Natural killer cell treated with Interleukin-12 subunit alpha and Interleukin-12 subunit beta and Interleukin-15 and Interleukin-18, amount 100 ng/mL, for 72 hours (primary cell): ENCODE results near the gene LSM10. TPM values are rescaled to one million over a fixed set of nuclear protein-coding genes. Genes with fewer than 3 reads are reported as not detected.
A peak's percentile ranks its signal among the peaks of the same experiment; 100 is the strongest.

Source experiments
- ATAC-seq, 2 donors: fragments of 150-1000 bp; cut with Tn5 transposase in 1 of 2; sonication (Bioruptor Pico), chemical (Tn5 transposase) in 1 of 2; 2 replicates each; pipeline ENCODE4 v1.10.0; 2021
- DNase-seq: peaks from one replicate; pipeline ENCODE4 v3.0.0; 2022; ENCODE audit warnings: low spot score
- H3K27ac Mint-ChIP-seq, 2 donors: 1 replicate in 1 of 2; 2 replicates in 1 of 2; pipeline ENCODE4 v1.8.0; 2022; ENCODE audit warnings: mixed read lengths in 2 of 2, mild to moderate bottlenecking in 1 of 2, moderate library complexity in 1 of 2
- H3K27me3 Mint-ChIP-seq, 2 donors: 1 replicate in 1 of 2; 2 replicates in 1 of 2; pipeline ENCODE4 v1.8.0; 2022; ENCODE audit warnings: mixed read lengths in 2 of 2
- H3K36me3 Mint-ChIP-seq: one replicate; pipeline ENCODE4 v1.8.0; 2022; ENCODE audit warnings: mixed read lengths
- H3K4me1 Mint-ChIP-seq, 2 donors: 1 replicate in 1 of 2; 2 replicates in 1 of 2; pipeline ENCODE4 v1.8.0; 2022; ENCODE audit warnings: low read depth in 2 of 2, mixed read lengths in 2 of 2, mild to moderate bottlenecking in 1 of 2
- H3K4me3 Mint-ChIP-seq: one replicate; pipeline ENCODE4 v1.8.0; 2022; ENCODE audit warnings: mixed read lengths
- H3K9me3 Mint-ChIP-seq: 2 replicates; pipeline ENCODE4 v1.8.0; 2022; ENCODE audit warnings: mixed read lengths
- total RNA-seq, 2 donors: library from RNA; stranded (reverse); gene quantifications; one replicate each; pipeline ENCODE4 v1.2.3, GENCODE V29; 2022

The LSM10 gene
- total RNA-seq, 2 donors from 2014 or later, result 56.6 to 58.1 TPM

DNA sequence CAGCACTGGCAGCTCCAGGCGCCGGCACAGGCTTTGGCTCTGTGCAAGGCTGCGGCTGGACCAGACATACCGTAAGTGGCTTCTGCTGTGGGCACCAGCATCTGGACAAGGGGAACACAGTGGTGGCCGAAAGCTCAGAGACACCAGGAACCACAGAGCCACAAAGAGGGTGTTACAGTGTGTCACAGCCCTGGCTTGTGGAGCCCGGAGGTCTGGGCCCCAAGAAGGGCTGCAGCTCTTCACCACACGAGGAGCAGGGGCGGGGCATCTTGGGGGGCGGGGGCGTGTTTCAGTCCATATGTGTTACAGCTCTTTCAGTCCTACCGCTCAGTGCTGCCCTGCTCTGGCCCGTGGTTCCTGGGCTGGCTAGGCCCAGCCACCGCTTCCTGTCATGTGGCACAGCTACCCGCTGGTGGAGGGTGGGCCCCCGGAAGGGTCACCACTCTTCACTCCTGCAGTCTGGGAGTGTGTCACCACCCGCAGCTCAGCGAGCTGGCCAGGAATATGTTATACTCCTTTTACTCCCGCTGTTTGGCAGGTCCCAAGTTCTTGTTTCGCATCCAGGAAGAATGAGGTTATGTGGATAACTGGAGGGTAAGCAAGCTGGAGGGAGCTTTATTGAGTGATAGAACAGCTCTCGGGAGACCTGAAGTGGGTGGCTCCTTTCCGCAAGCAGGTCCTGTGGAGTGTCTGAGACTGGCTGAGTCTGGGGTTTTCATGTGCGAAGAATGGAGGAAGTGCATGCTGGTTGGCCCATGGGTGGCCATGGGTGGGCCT, 3.3 kb upstream of the LSM10 start:
- DNase-seq (peak; percentile 97), ATAC-seq (peak; percentile 92 to 94)

GRCh38 chr1:36400514-36400824, 2.8 kb upstream of the LSM10 start:
- Mint-ChIP-seq H3K9me3 (no peaks in the 10 kb centered on the region), H3K36me3 (no peaks in the 10 kb centered on the region), H3K4me3 (peak overlapping the region; percentile 92), H3K4me1 (peaks cover 36 to 42% of the 10 kb centered on the region in 2 donors), H3K27me3 (no peaks in the 10 kb centered on the region), H3K27ac (peak overlapping the region; percentile 95 to 98)
- DNase-seq, result no peak
- peak in 1 of 2 donors; percentile 7 for ATAC-seq

More for the DNA sequence above, 3.3 kb upstream of the LSM10 start:
- Mint-ChIP-seq H3K9me3 (no peaks in the 10 kb centered on the region), H3K27me3 (no peaks in the 10 kb centered on the region), H3K4me3 (peak overlapping the region; percentile 92), H3K4me1 (peaks cover 36 to 42% of the 10 kb centered on the region in 2 donors), H3K27ac (peak overlapping the region; percentile 95 to 98), H3K36me3 (no peaks in the 10 kb centered on the region)

- H3K9me3 Mint-ChIP-seq, result no peaks in the 10 kb centered on the region
- no peaks in the 10 kb centered on the region for H3K36me3 Mint-ChIP-seq
- ATAC-seq (no peak), DNase-seq (no peak)
- peak overlapping the region; percentile 90 to 98 for H3K27ac Mint-ChIP-seq
- H3K4me3 Mint-ChIP-seq, result peak overlapping the region; percentile 87
- H3K4me1 Mint-ChIP-seq, result peaks cover 40 to 41% of the 10 kb centered on the region in 2 donors
- no peaks in the 10 kb centered on the region for H3K27me3 Mint-ChIP-seq
These were observed 766 bp upstream of the LSM10 start for GRCh38 chr1:36398370-36398977.

- no peaks in the 10 kb centered on the region for H3K27me3 Mint-ChIP-seq
- DNase-seq (no peak), ATAC-seq (peak in 1 of 2 donors; percentile 37)
- peak overlapping the region; percentile 87 for H3K4me3 Mint-ChIP-seq
- H3K27ac Mint-ChIP-seq, result peak overlapping the region; percentile 90 to 98
- no peaks in the 10 kb centered on the region for H3K9me3 Mint-ChIP-seq
- peaks cover 34 to 36% of the 10 kb centered on the region in 2 donors for H3K4me1 Mint-ChIP-seq
- no peaks in the 10 kb centered on the region for H3K36me3 Mint-ChIP-seq
These were observed 678 bp downstream of the LSM10 start for GRCh38 chr1:36397083-36397377.

GRCh38 chr1:36396359-36396758, 1.3 kb downstream of the LSM10 start:
- Mint-ChIP-seq H3K4me3 (peak overlapping the region; percentile 87), H3K9me3 (no peaks in the 10 kb centered on the region), H3K27me3 (no peaks in the 10 kb centered on the region), H3K36me3 (peaks cover 2% of the 10 kb centered on the region), H3K4me1 (peaks cover 35 to 36% of the 10 kb centered on the region in 2 donors), H3K27ac (peak overlapping the region; percentile 90 to 98)
- DNase-seq, result no peak
- no peak for ATAC-seq

DNA sequence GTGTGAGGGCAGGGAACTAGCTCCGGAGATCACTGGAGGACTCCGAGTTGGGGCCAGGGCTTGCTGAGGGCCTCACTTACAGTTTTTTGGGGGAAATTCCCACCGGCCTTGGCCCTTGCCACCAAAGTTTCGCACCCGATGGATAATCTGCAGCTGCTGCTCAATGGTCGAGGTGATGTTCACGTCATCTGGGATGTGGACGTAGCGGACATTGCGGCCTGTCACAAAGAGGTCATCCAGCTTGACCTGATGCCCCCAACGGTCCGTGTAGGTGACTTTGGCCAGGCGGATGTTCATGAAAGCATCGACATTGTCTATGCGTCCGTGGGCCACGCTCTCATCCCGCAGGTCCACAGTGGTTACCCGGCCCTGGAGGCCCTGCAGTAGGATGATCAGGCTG, 4.0 kb downstream of the LSM10 start:
- Mint-ChIP-seq H3K27ac (no peak overlapping the region), H3K4me3 (no peak overlapping the region), H3K4me1 (peaks cover 24 to 28% of the 10 kb centered on the region in 2 donors), H3K36me3 (peaks cover 10% of the 10 kb centered on the region), H3K27me3 (no peaks in the 10 kb centered on the region), H3K9me3 (no peaks in the 10 kb centered on the region)
- DNase-seq (no peak), ATAC-seq (no peak)

DNA sequence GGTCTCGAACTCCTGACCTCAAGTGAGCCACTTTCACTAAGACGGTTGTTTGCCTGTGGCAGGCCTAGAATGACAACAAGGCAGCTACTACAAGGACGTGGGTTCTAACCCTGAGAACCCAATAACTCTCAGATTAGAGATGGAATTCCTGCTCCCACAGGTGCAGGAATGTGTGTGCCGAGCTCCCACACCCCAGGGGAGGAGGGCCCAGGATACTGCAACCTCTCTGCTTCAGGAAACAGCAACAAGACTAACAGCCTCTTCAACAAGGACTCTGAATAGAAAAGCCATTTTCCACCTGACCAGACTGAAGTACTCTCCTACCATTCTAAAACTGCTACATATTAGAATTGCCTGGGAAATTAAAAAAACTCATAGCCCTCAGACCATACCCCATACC, 4.9 kb downstream of the LSM10 start:
- H3K27me3 Mint-ChIP-seq, result no peaks in the 10 kb centered on the region
- peaks cover 21 to 24% of the 10 kb centered on the region in 2 donors for H3K4me1 Mint-ChIP-seq
- no peak for ATAC-seq
- H3K27ac Mint-ChIP-seq, result no peak overlapping the region
- no peak overlapping the region for H3K4me3 Mint-ChIP-seq
- H3K36me3 Mint-ChIP-seq, result peaks cover 10% of the 10 kb centered on the region
- no peak for DNase-seq
- no peaks in the 10 kb centered on the region for H3K9me3 Mint-ChIP-seq

GRCh38 chr1:36391271-36391670, 6.4 kb downstream of the LSM10 start:
- peaks cover 10% of the 10 kb centered on the region for H3K36me3 Mint-ChIP-seq
- no peak for DNase-seq
- no peak overlapping the region for H3K4me3 Mint-ChIP-seq
- peaks cover 30 to 32% of the 10 kb centered on the region in 2 donors for H3K4me1 Mint-ChIP-seq
- peak overlapping the region; percentile 41 to 67 for H3K27ac Mint-ChIP-seq
- no peaks in the 10 kb centered on the region for H3K27me3 Mint-ChIP-seq
- no peak for ATAC-seq
- H3K9me3 Mint-ChIP-seq, result no peaks in the 10 kb centered on the region

DNA sequence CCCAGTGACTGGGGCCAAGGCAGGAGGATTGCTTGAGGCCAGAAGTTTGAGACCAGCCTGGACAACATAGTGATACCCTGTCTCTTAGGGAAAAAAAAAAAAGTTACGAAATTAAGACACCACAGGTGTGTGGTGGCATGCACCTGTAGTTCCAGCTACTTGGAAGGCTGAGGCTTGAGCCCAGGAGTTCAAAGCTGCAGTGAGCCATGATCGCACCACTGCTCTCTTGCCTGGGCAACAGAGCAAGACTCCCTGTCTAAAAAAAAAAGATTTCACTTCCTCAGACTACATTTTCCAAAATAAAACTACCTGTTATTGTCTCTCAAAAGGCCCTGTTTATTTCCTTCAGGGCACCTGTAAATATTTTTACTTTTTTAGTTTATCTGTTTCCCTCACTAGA, 7.3 kb downstream of the LSM10 start:
- Mint-ChIP-seq H3K36me3 (peaks cover 10% of the 10 kb centered on the region), H3K4me1 (peaks cover 32 to 34% of the 10 kb centered on the region in 2 donors), H3K4me3 (no peak overlapping the region), H3K9me3 (no peaks in the 10 kb centered on the region), H3K27ac (peak overlapping the region in 1 of 2 donors; percentile 67), H3K27me3 (no peaks in the 10 kb centered on the region)
- ATAC-seq (no peak), DNase-seq (no peak)

DNA sequence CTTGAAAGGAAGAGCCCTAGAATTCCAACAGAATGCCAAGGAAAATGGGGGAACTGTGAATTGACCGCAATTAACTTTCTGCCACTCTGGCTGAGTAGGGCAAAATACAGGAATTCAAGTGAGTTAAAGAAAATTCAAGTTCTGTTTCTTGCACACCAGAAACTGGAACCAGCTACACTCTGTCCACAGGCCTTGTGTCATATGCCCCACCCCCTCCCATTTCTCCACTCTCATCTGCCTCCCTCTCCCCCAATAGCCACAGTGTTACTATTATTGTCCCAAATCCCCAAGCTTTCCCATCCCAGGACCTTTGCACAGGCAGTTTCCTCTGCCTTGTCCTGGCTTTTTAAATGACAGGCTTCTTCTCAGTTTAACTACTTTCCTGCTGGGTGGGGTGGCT, 7.7 kb downstream of the LSM10 start:
- Mint-ChIP-seq H3K4me1 (peaks cover 32 to 33% of the 10 kb centered on the region in 2 donors), H3K27ac (peak overlapping the region in 1 of 2 donors; percentile 18), H3K27me3 (no peaks in the 10 kb centered on the region), H3K9me3 (no peaks in the 10 kb centered on the region), H3K4me3 (no peak overlapping the region), H3K36me3 (peaks cover 10% of the 10 kb centered on the region)
- DNase-seq (no peak), ATAC-seq (no peak)

- ATAC-seq (no peak), DNase-seq (no peak)
- H3K4me1 Mint-ChIP-seq, result peaks cover 36 to 38% of the 10 kb centered on the region in 2 donors
- peaks cover 10% of the 10 kb centered on the region for H3K36me3 Mint-ChIP-seq
- peak overlapping the region; percentile 18 to 66 for H3K27ac Mint-ChIP-seq
- no peaks in the 10 kb centered on the region for H3K27me3 Mint-ChIP-seq
- H3K9me3 Mint-ChIP-seq, result no peaks in the 10 kb centered on the region
- no peak overlapping the region for H3K4me3 Mint-ChIP-seq
These were observed 8.4 kb downstream of the LSM10 start for GRCh38 chr1:36389261-36389660.

GRCh38 chr1:36387141-36387949, 10.4 kb downstream of the LSM10 start:
- H3K27ac Mint-ChIP-seq, result peak overlapping the region; percentile 96 to 99
- H3K4me1 Mint-ChIP-seq, result peaks cover 52% of the 10 kb centered on the region in 2 donors
- H3K9me3 Mint-ChIP-seq, result no peaks in the 10 kb centered on the region

DNA sequence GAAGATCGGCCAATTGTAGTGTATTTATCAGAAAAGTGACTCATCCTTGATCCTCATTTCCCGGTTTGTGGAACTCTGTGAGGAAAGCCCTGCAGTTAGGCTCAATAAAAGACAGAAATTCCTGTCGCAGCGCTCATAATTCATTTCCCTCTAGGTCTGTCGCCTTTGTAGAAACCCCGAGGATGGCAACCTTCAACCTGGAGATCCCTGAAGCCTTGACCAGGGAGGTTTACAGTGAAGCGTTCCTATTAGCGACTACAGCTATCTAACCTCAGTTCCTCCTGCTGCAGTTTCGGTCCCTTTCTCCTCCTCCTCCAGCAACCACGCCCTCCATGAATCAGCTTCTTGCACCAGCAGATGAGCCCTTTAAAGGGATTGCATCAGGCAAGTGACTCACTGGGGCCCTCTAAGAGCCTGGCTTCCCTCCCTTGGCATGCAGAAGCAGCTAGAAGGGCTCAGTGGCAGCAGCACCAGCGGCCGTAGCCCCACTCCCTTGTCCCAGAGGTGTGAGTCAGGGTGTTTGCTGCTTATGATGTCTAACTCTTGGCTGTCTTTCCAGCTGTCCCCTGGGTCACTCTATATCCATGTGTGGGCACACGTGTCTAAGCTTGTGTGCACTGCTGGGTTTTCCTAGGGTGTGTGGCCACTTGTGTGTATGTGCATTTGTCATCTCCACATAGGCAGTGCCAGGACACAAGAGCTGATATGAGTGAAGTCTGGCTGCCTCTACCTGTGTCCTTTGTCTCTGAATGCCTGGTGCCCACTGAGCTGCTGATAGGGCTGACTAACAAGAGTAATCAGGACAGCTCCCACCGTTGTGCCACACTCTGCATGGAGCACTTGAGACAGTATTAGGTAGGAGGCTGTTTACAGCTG, 11.2 kb downstream of the LSM10 start:
- Mint-ChIP-seq H3K27me3 (no peaks in the 10 kb centered on the region), H3K4me3 (peak overlapping the region; percentile 96), H3K9me3 (no peaks in the 10 kb centered on the region), H3K36me3 (peaks cover 9% of the 10 kb centered on the region), H3K4me1 (peaks cover 57 to 58% of the 10 kb centered on the region in 2 donors), H3K27ac (peak overlapping the region; percentile 96 to 99)
- DNase-seq (peak; percentile 97), ATAC-seq (peak; percentile 79 to 86)

More at GRCh38 chr1:36387141-36387949, 10.4 kb downstream of the LSM10 start:
- H3K36me3 Mint-ChIP-seq, result peaks cover 10% of the 10 kb centered on the region
- DNase-seq, result no peak
- H3K4me3 Mint-ChIP-seq, result peak overlapping the region; percentile 96
- ATAC-seq, result no peak
- H3K27me3 Mint-ChIP-seq, result no peaks in the 10 kb centered on the region
